Upper lobe of right lung (tissue), 1 donor: ENCODE measurements around the gene SHISA8. TPM values are rescaled to one million over a fixed set of nuclear protein-coding genes. Genes with fewer than 3 reads are reported as not detected.
"Not testable (repeated sequence)": the region's sequence is repeated elsewhere in the genome, so short reads cannot be mapped to it uniquely, and the experiment has no call there.

Source experiments
- ATAC-seq: fragments of 200-7000 bp; cut with Tn5 transposase; one replicate; pipeline ENCODE4 v1.9.1; 2020; ENCODE audit warnings: mild to moderate bottlenecking, moderate library complexity
- DNase-seq: peaks from one replicate; pipeline ENCODE4 v3.0.0-alpha.2; 2020
- H3K27ac ChIP-seq: fragments of 200-600 bp; one replicate; pipeline ENCODE4 v1.8.0; 2022
- H3K27me3 ChIP-seq: fragments of 200-600 bp; one replicate; pipeline ENCODE4 v1.8.0; 2022; ENCODE audit warnings: mild to moderate bottlenecking
- H3K36me3 ChIP-seq: fragments of 200-600 bp; one replicate; pipeline ENCODE4 v1.8.0; 2022
- H3K4me1 ChIP-seq: fragments of 200-600 bp; one replicate; pipeline ENCODE4 v1.8.0; 2022
- H3K4me3 ChIP-seq: fragments of 200-600 bp; one replicate; pipeline ENCODE4 v1.8.0; 2022; ENCODE audit warnings: mild to moderate bottlenecking
- H3K9me3 ChIP-seq: fragments of 200-600 bp; one replicate; pipeline ENCODE4 v1.8.0; 2022
- intact Hi-C: fragments of 100-400 bp; cut with DNase I; formaldehyde crosslinking; loops from one replicate; pipeline ENCODE4 v1.11.0; 2022
- total RNA-seq: library from RNA; stranded (reverse); fragmentation: NEBNext Ultra II Directional; extraction: Animal tissue kit (Norgen Biotek cat#: 25700); gene quantifications from one replicate; pipeline ENCODE4 v1.2.1, GENCODE V29; 2021
- TF ChIP-seq, protein P1 (sequence below): fragments of 200-600 bp; IDR thresholded peaks from one replicate; pipeline ENCODE4 v1.8.0; 2022; ENCODE audit warnings: antibody characterized with exemption
- donor health status: DM: no; HTN: yes; CAD: no; lungs with severe emphysema.

SHISA8 gene
- total RNA-seq, 1 donor from 2014 or later, result not detected

DNA sequence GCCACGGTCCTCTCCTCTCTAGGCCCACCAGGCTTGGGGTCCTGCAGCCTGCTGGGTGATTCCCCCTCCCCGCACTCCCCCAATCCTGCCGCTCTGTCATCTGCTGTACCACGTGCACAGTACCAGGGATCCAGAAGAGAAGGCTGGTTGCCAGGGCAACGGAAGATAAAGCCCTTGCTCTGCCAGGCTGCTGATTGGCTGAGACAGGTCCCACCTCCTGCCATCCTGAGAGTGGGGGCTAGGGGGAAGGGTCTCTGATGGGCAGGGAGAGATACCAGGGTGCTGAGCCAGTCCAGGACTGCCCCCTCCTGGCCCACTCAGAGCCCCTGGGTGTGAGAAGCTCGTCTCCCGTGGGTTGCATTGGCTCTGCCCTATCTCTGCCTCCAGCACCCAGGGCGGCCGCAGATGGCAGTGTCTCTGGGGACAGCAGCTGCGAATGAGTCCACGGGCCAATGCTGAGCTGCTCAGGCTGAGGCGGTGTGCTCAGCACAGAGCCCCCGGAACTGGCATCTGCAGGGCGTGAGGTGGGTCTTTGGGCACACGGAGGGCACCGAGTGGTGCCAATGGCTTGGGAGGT lies 37.1 kb upstream of the SHISA8 start, which contains the start of gene SMIM45:
Gene SMIM45, plus strand, starts transcription at position 253 of the 577 bp plus-strand sequence.
- intact Hi-C loops, result no loop called here
- no peak for DNase-seq
- no peak within 1 kb of the TSS for H3K27ac ChIP-seq

DNA sequence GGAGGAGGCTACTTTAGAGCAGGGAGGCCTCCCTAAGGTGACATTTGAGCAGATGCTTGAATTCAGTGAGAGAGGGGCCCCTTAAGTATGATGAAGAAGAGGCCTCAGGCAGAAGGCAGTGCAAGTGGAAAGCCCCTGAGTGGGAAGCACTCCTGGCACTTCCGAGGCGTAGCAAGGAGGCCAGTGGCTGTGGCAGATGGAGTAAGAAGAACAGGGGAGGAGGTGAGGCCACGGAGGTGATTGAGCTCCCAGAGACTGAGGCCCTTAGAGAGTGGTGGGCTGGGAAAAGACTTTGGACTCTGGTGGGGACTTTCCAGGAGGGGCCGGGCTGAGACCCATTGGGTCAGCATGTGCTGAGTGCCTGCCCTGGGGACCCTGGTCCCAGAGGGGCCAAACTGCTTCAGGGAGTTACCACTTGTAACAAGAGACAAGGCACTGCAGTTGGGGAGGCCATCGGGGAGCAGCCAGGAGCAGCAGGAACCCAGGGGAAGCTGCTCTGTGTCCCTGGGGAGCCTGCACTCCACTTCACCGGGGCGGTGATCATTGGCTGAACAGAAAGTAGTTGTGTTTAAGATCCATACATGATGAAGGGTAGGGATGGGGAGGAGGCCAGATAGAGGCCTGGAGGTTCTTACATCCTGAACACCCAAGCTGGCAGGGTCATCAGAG lies 34.6 kb upstream of the SHISA8 start:
- intact Hi-C loops, result loop anchor here (10.0 kb wide), 1 partner anchor 125 kb away; no protein-coding TSS in a partner anchor
- ATAC-seq, result no peak
- TF ChIP-seq, protein P1, sequence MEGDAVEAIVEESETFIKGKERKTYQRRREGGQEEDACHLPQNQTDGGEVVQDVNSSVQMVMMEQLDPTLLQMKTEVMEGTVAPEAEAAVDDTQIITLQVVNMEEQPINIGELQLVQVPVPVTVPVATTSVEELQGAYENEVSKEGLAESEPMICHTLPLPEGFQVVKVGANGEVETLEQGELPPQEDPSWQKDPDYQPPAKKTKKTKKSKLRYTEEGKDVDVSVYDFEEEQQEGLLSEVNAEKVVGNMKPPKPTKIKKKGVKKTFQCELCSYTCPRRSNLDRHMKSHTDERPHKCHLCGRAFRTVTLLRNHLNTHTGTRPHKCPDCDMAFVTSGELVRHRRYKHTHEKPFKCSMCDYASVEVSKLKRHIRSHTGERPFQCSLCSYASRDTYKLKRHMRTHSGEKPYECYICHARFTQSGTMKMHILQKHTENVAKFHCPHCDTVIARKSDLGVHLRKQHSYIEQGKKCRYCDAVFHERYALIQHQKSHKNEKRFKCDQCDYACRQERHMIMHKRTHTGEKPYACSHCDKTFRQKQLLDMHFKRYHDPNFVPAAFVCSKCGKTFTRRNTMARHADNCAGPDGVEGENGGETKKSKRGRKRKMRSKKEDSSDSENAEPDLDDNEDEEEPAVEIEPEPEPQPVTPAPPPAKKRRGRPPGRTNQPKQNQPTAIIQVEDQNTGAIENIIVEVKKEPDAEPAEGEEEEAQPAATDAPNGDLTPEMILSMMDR, result no peak
- Histone ChIP-seq H3K27ac (no peak overlapping the region), H3K9me3 (no peaks in the 10 kb centered on the region), H3K4me3 (no peak overlapping the region), H3K4me1 (peaks cover 7% of the 10 kb centered on the region), H3K36me3 (no peaks in the 10 kb centered on the region), H3K27me3 (no peaks in the 10 kb centered on the region)
- no peak for DNase-seq

More for the DNA sequence above, 37.1 kb upstream of the SHISA8 start, which contains the start of gene SMIM45:
- H3K27me3 ChIP-seq, result no peaks in the 10 kb centered on the region
- no peak for ATAC-seq
- no peak within 1 kb of the TSS for H3K4me3 ChIP-seq
- TF ChIP-seq, protein P1, result no peak
- H3K9me3 ChIP-seq, result no peaks in the 10 kb centered on the region
- H3K36me3 ChIP-seq, result no peaks in the 10 kb centered on the region
- H3K4me1 ChIP-seq, result no peaks in the 10 kb centered on the region

DNA sequence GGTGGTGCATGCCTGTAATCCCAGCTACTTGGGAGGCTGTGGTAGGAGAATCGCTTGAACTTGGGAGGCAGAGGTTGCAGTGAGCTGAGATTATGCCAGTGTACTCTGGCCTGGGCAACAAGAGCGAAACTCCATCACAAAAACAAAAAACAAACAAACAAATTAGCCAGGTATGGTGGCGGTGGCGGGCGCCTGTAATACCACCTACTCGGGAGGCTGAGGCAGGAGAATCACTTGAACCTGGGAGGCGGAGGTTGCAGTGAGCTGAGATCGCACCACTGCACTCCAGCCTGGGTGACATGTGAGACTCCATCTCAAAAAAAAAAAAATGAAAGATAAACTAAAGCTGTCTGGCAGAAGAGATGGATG lies 34.0 kb upstream of the SHISA8 start:
- not testable (repeated sequence) for H3K27ac ChIP-seq
- intact Hi-C loops, result loop anchor here (10.0 kb wide), 1 partner anchor 124 kb away; no protein-coding TSS in a partner anchor

DNA sequence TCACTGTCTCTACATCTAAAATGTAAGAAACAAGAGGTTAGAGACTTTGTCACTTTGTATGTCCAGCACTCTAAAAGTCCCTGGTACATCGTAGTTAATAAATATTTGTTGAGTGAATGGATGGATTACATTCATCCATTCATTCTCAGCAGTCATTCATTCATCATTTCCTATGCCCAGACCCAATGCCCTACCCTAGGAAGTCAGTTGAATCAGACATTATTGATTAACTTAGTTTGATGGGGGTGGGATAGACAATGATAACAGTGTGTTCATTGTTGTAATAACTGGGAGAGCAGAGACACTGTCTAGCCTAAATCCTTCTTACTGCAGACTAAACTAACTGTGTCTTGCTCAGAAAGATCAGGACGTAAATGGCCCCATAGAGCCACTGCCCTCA lies 33.3 kb upstream of the SHISA8 start:
- no peaks in the 10 kb centered on the region for H3K36me3 ChIP-seq
- ATAC-seq (no peak), DNase-seq (no peak)
- no peak overlapping the region for H3K27ac ChIP-seq
- TF ChIP-seq, protein P1, result no peak
- H3K4me1 ChIP-seq, result peaks cover 7% of the 10 kb centered on the region
- H3K27me3 ChIP-seq, result no peaks in the 10 kb centered on the region
- no peaks in the 10 kb centered on the region for H3K9me3 ChIP-seq
- intact Hi-C loops, result loop anchor here (10.0 kb wide), 1 partner anchor 123 kb away; no protein-coding TSS in a partner anchor
- H3K4me3 ChIP-seq, result no peak overlapping the region

More for the DNA sequence above, 34.0 kb upstream of the SHISA8 start:
- DNase-seq, ATAC-seq, H3K27me3 ChIP-seq, H3K9me3 ChIP-seq, H3K4me1 ChIP-seq, H3K36me3 ChIP-seq, H3K4me3 ChIP-seq: not testable (repeated sequence)

DNA sequence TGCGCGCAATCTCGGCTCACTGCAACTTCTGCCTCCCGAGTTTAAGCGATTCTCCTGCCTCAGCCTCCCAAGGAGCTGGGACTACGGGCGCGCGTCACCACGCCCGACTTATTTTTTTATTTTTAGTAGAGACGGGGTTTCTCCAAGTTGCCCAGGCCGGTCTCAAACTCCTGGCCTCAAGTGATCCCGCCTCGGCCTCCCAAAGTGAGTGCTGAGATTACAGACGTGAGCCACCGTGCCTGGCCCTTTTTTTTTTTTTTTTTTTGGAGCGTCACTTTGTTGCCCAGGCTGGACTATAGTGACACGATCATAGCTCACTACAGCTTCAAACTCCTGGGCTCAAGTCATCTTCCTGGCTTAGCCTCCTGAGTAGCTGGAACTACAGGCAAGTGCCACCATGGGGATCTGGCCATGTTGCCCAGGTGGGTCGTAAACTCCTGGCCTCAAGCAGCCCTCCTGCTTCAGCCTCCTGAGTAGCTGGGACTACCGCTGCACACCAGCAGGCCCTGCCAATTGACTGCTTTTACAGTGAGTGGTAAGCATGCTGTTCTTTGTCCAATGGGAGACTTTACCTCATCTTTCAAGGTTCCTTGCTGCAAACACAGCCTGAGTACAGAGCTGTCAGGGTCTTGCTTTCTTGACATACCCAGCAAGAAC lies 32.7 kb upstream of the SHISA8 start:
- Histone ChIP-seq H3K4me1 (peaks cover 7% of the 10 kb centered on the region), H3K4me3 (peak overlapping the region; percentile 76), H3K36me3 (no peaks in the 10 kb centered on the region), H3K27ac (no peak overlapping the region), H3K27me3 (no peaks in the 10 kb centered on the region), H3K9me3 (no peaks in the 10 kb centered on the region)
- TF ChIP-seq, protein P1, result no peak
- ATAC-seq, result no peak
- DNase-seq, result no peak
- intact Hi-C loops, result loop anchor here (10.0 kb wide), 1 partner anchor 123 kb away; no protein-coding TSS in a partner anchor
